Ovary (tissue), 9 donors: ENCODE measurements around the gene TRIM59. TPM values are rescaled to one million over a fixed set of nuclear protein-coding genes. Genes with fewer than 3 reads are reported as not detected.

Source experiments
- DNase-seq, 5 donors: peaks; one replicate each; pipeline ENCODE4 v3.0.0-alpha.2; 2019 to 2020
- H3K27ac ChIP-seq, 2 donors: fragments of 200-600 bp; one replicate each; pipeline versions ENCODE4 v1.5.1 to v1.8.0; 2019 to 2022
- H3K27me3 ChIP-seq: fragments of 200-600 bp; one replicate; pipeline ENCODE4 v1.8.0; 2022
- H3K36me3 ChIP-seq: fragments of 200-600 bp; sonication (generic); one replicate; pipeline ENCODE4 v1.5.1; 2019
- H3K4me1 ChIP-seq: one replicate; pipeline ENCODE4 v1.8.1; 2013; ENCODE audit warnings: mild to moderate bottlenecking, moderate library complexity; ENCODE audit not compliant: insufficient read depth
- H3K4me3 ChIP-seq: fragments of 200-600 bp; sonication (generic); one replicate; pipeline ENCODE4 v1.5.1; 2017
- H3K9me3 ChIP-seq, 2 donors: fragments of 200-600 bp in 1 of 2; sonication (generic) in 1 of 2; one replicate each; pipeline versions ENCODE4 v1.5.1 to v1.8.1; 2013 to 2019; ENCODE audit warnings: mild to moderate bottlenecking in 1 of 2, moderate library complexity in 1 of 2
- CTCF ChIP-seq, 3 donors: fragments of 450-650 bp in 2 of 3; fragments of 200-600 bp in 1 of 3; IDR thresholded peaks; one replicate each; pipeline versions ENCODE4 v1.5.1 to v1.8.0; 2016 to 2022; ENCODE audit warnings: antibody characterized with exemption in 3 of 3, mild to moderate bottlenecking in 1 of 3
- EP300 ChIP-seq: sonication (generic); formaldehyde crosslinking; IDR thresholded peaks from one replicate; pipeline ENCODE4 v1.6.1; 2017; ENCODE audit warnings: antibody characterized with exemption
- POLR2A ChIP-seq: fragments of 450-650 bp; IDR thresholded peaks from one replicate; pipeline ENCODE4 v1.6.1; 2017; ENCODE audit warnings: antibody characterized with exemption, mild to moderate bottlenecking, moderate library complexity
- WGBS, 3 donors: extraction: QIAGEN DNeasy Blood & Tissue Kit in 1 of 3; methylation state at CpG; one replicate each; pipeline versions ENCODE4 v1.1.5 to v1.1.7; 2013 to 2017; 5-methylcytosine and 5-hydroxymethylcytosine counted together
- intact Hi-C, 4 donors: fragments of 100-400 bp; cut with DNase I; formaldehyde crosslinking; loops; one replicate each; pipeline versions ENCODE4 v1.11.0 to v1.15.1; 2022 to 2023
- polyA plus RNA-seq, 2 donors: library from polyadenylated mRNA; stranded (reverse); fragments of 200-250 nt in 1 of 2; fragments of 350-450 nt in 1 of 2; fragmentation: Illumina TruSeq in 1 of 2; extraction: RNeasy Lipid Tissue Mini Kit (QIAGEN cat#74804) in 1 of 2; gene quantifications; one replicate each; pipeline ENCODE4 v1.2.3, GENCODE V29; 2013 to 2014
- total RNA-seq, 7 donors: library from RNA; depleted of rRNA in 2 of 7; stranded (reverse); fragments of >200 nt in 2 of 7; fragmentation: NEBNext Ultra II Directional in 3 of 7; extraction: Animal tissue kit (Norgen Biotek cat#: 25700) in 3 of 7; gene quantifications; one replicate each; pipeline versions ENCODE4 v1.1.0 to v1.2.4, GENCODE V29; 2016 to 2023
- donor health status: DM: no; HTN: no; CAD: no; lungs with moderate emphysema.
- donor health status: DM: no; HTN: no; CAD: no.
- donor health status: Bipolar disorder and iron deficiency.
- donor health status: DM: yes; HTN: yes; CAD: no.
- donor health status: DM: no; HTN: no; CAD: no.
- donor health status: DM: yes; HTN: yes; CAD: no.

Gene TRIM59
- total and polyA plus RNA-seq, 9 donors: 1.4 to 4.8 (median 2.1) TPM

GRCh38 chr3:160477750-160478149 is 28.2 kb upstream of the TRIM59 start:
- Histone ChIP-seq H3K9me3 (no peaks in the 10 kb centered on the region), H3K27me3 (no peaks in the 10 kb centered on the region), H3K36me3 (no peaks in the 10 kb centered on the region), H3K4me1 (no peaks in the 10 kb centered on the region), H3K4me3 (no peak overlapping the region), H3K27ac (no peak overlapping the region)
- no peak for DNase-seq
- TF ChIP-seq EP300 (no peak), CTCF (IDR thresholded peaks at IDR 0.05) (no peak)
- intact Hi-C loops: no loop called here
- WGBS, 3 donors: 35 to 73% (median 44%) methylated on average over 5 of the region's 5 CpGs

GRCh38 chr3:160475884-160476283 is 26.3 kb upstream of the TRIM59 start:
- H3K4me1 ChIP-seq: no peaks in the 10 kb centered on the region
- intact Hi-C loops: no loop called here
- H3K27ac ChIP-seq: no peak overlapping the region
- H3K36me3 ChIP-seq: no peaks in the 10 kb centered on the region
- TF ChIP-seq CTCF (IDR thresholded peaks at IDR 0.05): no peak
- 92 to 96% (median 95%) methylated on average over 2 of the region's 2 CpGs for WGBS, 3 donors
- H3K4me3 ChIP-seq: no peak overlapping the region
- no peaks in the 10 kb centered on the region for H3K9me3 ChIP-seq
- no peaks in the 10 kb centered on the region for H3K27me3 ChIP-seq
- DNase-seq: no peak

GRCh38 chr3:160475153-160475552 is 25.6 kb upstream of the TRIM59 start:
- no peak overlapping the region for H3K4me3 ChIP-seq
- H3K27me3 ChIP-seq: no peaks in the 10 kb centered on the region
- peaks cover 0 to 3% of the 10 kb centered on the region in 2 donors for H3K9me3 ChIP-seq
- H3K4me1 ChIP-seq: no peaks in the 10 kb centered on the region
- H3K27ac ChIP-seq: no peak overlapping the region
- intact Hi-C loops: no loop called here
- H3K36me3 ChIP-seq: no peaks in the 10 kb centered on the region
- no peak for TF ChIP-seq EP300
- 54 to 72% (median 58%) methylated on average over 2 of the region's 2 CpGs for WGBS, 3 donors
- no peak for DNase-seq

GRCh38 chr3:160474416-160474838 is 24.8 kb upstream of the TRIM59 start:
- Histone ChIP-seq H3K4me1 (no peaks in the 10 kb centered on the region), H3K27me3 (no peaks in the 10 kb centered on the region), H3K27ac (no peak overlapping the region), H3K9me3 (peaks cover 0 to 3% of the 10 kb centered on the region in 2 donors), H3K36me3 (no peaks in the 10 kb centered on the region), H3K4me3 (no peak overlapping the region)
- TF ChIP-seq EP300 (no peak), CTCF (IDR thresholded peaks at IDR 0.05) (no peak), POLR2A (no peak)
- DNase-seq: no peak
- intact Hi-C loops: no loop called here

- H3K4me1 ChIP-seq: no peaks in the 10 kb centered on the region
- no peak for DNase-seq
- intact Hi-C loops: no loop called here
- TF ChIP-seq CTCF (IDR thresholded peaks at IDR 0.05) (no peak), EP300 (no peak), POLR2A (no peak)
- H3K9me3 ChIP-seq: peaks cover 0 to 3% of the 10 kb centered on the region in 2 donors
- H3K27me3 ChIP-seq: no peaks in the 10 kb centered on the region
- H3K36me3 ChIP-seq: no peaks in the 10 kb centered on the region
- WGBS, 3 donors: 43 to 46% (median 44%) methylated on average over 1 of the region's 1 CpG
- no peak overlapping the region for H3K27ac ChIP-seq
- no peak overlapping the region for H3K4me3 ChIP-seq
Observed at GRCh38 chr3:160473978-160474377, 24.4 kb upstream of the TRIM59 start.
